ENCODE results near the gene PLGLB2.
"Not testable (repeated sequence)": the region's sequence is repeated elsewhere in the genome, so short reads cannot be mapped to it uniquely, and the experiment has no call there.

Gene PLGLB2

DNA sequence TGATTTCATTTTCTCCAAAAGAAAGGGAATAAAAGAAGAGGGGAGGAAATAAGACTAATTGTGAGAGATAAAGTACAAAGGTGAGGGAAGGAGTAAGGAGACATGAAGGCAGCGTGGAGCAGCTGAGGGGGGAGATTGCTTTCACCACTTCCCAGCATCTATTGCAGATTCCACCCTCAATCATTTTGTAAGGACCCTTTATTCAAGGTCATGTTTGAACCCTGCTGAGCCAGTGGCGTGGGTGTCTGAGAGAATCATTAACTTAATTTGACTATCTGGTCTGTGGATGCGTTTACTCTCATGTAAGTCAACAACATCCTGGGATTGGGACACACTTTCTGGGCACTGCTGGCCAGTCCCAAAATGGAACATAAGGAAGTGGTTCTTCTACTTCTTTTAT lies at the start of gene PLGLB2:
Gene PLGLB2 (plus strand): TSS at position 297 of the 400 bp plus-strand sequence. CDS start 67 bp downstream, at position 364.
- DNase-seq (ENCODE audit: low read depth, low spot score), result not testable (repeated sequence)

DNA sequence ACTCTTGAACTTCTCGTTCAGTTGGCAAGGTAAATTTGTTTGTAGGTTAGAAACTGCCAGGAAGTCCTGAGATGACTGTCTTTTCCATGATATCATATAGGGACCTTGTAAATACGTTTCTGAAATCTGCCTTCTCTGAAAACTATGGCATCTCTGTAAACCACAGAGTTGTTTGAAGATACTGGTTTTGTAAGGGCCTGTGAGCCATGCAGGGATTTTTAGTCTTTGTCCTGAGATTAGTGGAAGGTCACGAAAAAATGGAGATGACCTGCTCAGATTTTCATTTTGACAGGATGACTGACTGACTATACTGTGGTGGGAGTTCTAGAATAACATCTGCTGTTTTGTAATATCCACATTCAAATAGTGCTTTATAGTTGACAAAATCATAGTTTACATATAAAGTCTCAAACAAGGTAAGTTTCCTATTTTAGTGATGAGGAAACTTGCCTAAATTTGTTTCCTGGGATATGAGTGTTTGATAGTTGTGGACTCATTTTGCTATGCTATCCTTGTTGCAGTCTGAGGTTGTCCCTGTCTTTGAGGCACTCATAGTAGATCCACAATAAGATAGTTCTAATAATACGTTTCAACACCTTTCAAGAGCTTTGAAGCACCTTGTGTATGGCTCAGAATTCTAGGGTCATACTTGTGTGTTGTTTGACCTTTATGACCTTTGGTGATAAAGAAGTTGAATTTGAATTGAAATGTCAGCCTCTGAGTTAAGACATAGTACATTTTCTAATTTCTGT lies 43.1 kb upstream of the PLGLB2 start:
- DNase-seq (ENCODE audit: low read depth, low spot score), result not testable (repeated sequence)

DNA sequence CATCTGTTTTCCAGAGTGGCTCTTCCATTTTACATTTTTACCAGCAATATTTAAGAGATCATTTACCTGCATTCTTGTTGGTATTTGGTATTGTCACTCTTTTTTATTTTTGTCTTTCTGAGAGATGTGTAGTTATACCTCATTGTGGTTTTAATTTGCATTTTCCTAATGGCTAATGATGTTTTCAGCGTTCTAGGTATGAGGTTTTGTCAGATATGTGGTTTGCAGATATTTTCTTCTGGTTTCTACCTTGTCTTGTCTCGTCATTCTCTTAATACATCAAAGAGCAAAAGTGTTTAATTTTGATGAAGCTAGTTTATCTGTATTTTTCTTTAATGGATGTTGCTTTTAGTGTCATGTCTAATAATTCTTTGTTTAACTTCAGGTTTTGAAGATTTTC lies 39.5 kb upstream of the PLGLB2 start:
- not testable (repeated sequence) for DNase-seq (ENCODE audit: low read depth, low spot score)

DNA sequence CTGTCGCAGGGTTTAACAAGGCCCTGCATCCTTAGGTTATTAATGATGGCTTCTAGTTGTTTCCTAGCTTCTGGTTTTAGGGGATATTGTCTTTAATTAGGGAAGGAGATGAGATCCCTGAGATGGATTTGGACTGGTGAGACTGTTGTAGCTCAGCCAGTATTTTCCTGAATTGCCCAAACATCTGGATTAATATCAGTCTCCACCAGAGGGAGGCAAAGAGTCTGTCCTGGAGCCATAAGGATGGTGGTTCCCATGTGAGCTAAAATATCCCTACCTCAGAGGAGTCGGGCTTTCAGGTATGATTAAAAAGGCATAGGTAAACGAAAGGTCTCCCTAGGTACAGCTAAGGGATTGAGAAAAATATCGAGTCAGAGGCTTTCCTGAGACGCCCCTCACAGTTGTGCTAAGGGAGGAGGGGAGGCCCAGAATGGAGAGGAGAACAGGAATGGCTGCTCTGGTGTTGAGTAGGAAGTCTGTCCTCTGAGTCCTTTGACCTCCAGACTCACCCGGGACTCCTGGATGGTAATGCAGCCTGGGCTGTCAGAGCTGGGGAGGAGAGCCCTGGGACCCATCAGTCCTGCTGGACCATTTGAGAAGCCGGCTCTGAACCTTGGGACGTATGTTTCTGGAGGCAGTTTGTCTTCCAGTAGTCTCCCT lies 19.8 kb upstream of the PLGLB2 start:
- DNase-seq (ENCODE audit: low read depth, low spot score), result not testable (repeated sequence)

DNA sequence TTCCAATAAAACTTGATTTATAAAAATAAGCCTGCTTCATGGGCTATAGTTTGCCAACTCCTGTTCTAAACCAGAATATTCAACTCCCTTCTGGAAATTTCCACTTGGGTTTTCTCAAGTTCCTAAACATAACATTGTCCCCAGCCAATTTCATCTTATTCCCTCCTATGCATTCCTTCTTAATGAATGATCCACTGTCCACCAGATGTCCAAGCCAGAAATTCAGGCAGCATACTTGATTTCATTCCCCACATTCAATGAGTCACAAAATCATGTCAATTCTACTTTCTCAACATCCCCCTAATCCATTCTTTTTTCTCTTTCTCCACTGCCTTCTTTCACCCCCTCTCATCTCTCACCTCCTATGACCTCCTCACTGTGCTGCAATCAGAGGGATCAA lies 7.0 kb upstream of the PLGLB2 start:
- DNase-seq (ENCODE audit: low read depth, low spot score), result not testable (repeated sequence)

DNA sequence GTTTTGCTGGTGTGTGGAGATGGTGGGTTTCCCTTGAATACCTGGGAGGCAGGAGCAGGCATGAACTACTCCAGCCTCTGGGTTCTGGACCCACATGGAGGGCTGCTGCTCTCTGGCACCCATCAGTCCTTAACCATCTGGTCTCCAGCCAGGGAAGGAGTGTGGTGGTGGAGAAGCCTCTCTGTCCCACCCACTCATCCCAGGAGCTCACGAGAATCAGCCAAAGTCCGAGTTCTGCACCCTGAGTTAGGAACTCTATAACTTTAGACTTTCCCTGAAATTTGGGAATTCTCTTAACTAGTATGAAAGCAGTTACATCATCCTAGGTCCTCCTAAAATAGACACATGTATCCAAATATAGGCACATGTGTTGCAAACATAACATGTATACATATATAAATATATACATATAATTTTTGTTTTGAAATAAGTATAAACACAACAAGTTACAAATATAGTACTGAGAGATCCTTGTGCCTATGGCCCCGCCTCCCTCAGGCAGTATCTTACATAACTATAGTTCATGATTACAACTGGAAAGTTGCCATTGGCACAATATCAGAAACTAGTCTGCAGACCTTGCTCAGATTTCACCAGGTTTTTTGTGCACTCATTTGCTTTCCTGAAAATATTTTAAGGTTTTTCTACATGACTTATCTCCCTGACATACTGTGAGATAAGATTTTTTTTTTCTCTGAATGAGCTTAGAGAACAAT lies 5.3 kb upstream of the PLGLB2 start:
- DNase-seq (ENCODE audit: low read depth, low spot score), result not testable (repeated sequence)

DNA sequence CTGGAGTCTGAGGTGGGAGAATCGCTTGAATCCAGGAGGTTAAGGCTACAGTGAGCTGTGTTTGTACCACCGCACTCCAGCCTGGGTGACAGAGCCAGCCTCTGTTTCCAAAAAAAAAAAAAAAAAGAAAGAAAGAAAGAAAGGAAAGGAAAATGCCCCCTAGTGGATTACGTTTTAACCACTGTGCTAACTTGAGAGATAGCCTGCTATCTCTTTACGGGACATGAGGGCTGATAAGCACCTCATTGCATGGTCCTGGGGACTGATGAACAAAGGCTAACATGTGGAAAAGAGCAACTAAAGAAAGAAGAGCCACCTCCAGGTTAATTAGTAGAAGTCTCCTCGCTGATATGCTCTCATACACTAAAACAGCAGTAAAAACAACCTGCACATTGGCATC lies 4.2 kb upstream of the PLGLB2 start:
- not testable (repeated sequence) for DNase-seq (ENCODE audit: low read depth, low spot score)

DNA sequence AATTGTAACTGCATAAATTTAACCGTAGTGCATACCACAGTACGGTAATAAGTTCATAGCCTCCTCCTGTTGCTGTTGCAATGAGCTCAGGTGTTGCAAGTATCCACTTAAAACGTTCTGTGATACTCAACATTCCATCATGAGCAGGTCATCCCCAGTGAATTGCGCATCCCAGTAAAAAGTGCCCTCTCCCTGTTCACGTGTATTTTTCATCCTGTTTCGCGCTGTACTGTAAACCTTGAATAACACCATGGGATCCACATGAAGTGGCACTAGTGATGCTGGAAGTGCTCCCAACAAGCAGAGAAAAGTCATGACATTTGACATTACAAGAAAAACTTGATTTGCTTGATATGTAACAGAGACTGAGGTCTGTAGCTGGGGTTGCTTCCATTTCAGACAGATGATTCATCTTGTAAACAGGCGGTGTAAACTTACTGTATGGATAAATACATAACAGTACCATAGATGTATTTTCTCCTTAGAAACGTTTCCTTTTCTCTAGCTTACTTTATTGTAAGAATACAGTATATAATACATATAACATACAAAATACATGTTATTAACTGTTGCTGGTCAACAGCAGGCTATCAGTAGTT lies 2.4 kb upstream of the PLGLB2 start:
- DNase-seq (ENCODE audit: low read depth, low spot score), result not testable (repeated sequence)

DNA sequence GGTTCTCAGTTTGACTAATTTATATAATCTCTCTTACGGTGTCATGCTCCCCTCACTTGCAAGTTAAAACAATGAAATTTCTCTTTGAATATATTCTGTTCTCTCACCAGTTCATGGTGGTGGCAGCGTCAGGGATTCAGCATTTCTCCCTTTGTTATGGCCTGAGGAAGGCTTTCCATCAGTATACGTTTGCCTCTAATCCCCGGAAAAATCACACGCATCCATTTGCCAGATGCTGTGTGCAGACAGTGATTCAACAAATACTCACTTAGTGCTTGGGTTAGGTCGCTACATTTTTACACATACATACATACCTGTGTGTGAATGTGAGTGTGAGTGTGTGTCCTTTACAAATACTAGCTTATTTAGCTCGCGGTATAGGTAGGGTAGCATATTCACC lies 637 bp downstream of the PLGLB2 start:
- DNase-seq (ENCODE audit: low read depth, low spot score), result not testable (repeated sequence)

DNA sequence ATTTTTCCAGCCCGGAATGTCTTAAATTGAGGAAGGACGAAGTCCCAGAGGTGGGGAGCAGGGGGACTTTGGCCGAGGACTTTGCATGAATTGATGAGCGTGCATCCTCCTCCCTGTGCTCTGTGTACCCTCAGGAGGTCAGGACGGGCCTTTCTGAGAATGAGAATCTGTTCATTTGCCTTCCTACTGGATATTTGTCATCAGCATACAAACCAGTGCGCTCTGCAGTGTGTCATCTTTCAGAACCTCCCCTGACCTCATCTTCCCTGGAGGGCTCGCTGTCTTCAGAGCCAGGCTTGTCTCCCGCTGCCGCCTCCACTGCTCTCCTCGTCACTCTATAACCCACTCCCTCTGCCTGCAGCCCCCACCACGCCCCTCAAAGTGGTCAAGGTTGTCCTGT lies 2.7 kb downstream of the PLGLB2 start:
- DNase-seq (ENCODE audit: low read depth, low spot score), result not testable (repeated sequence)

DNA sequence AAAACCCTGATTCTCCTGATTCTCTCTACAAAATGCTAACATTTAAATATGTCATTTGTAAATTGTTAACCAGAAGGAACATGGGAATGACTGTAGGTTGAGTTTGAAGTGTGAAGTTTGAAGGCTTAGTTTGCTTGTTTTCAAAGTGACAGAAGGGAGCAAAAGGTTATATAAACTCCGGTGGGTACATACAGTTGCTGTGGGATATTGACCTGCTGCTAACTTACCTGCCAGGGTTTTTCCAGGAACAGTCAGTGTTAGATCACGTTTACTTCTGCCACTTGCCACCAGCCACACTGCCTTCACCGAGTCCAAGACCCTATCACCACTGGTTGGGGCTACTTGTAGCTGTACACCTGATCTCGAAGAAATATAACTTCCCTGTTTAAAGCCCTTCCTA lies 6.9 kb downstream of the PLGLB2 start:
- not testable (repeated sequence) for DNase-seq (ENCODE audit: low read depth, low spot score)
